Tibial nerve (tissue), 4 donors: Measurements from ENCODE around the gene HDAC3. TPM values are rescaled to one million over a fixed set of nuclear protein-coding genes. Genes with fewer than 3 reads are reported as not detected.
A peak's percentile ranks its signal among the peaks of the same experiment; 100 is the strongest.

Source experiments
- DNase-seq, 2 donors: peaks; one replicate each; pipeline ENCODE4 v3.0.0-alpha.2; 2019; ENCODE audit warnings: low spot score in 2 of 2
- H3K27ac ChIP-seq, 4 donors: fragments of 200-600 bp; sonication (generic) in 3 of 4; one replicate each; pipeline ENCODE4 v1.5.1; 2017 to 2019; ENCODE audit warnings: mild to moderate bottlenecking in 1 of 4
- H3K27me3 ChIP-seq, 2 donors: fragments of 200-600 bp; sonication (generic) in 1 of 2; one replicate each; pipeline versions ENCODE4 v1.5.1 to v1.6.0; 2017 to 2019
- H3K36me3 ChIP-seq, 3 donors: fragments of 200-600 bp; sonication (generic); one replicate each; pipeline ENCODE4 v1.5.1; 2018 to 2019
- H3K4me1 ChIP-seq, 4 donors: fragments of 200-600 bp; sonication (generic) in 3 of 4; one replicate each; pipeline ENCODE4 v1.5.1; 2017 to 2019
- H3K4me3 ChIP-seq, 4 donors: fragments of 200-600 bp; sonication (generic) in 3 of 4; one replicate each; pipeline ENCODE4 v1.5.1; 2017 to 2019; ENCODE audit warnings: mild to moderate bottlenecking in 1 of 4, moderate library complexity in 1 of 4
- H3K9me3 ChIP-seq, 4 donors: fragments of 200-600 bp; sonication (generic) in 3 of 4; one replicate each; pipeline ENCODE4 v1.5.1; 2017 to 2019
- EP300 ChIP-seq, 2 donors: sonication (generic); formaldehyde crosslinking; IDR thresholded peaks; one replicate each; pipeline ENCODE4 v1.6.1; 2017; ENCODE audit warnings: antibody characterized with exemption in 2 of 2, mild to moderate bottlenecking in 1 of 2
- POLR2A ChIP-seq, 2 donors: fragments of 450-650 bp; IDR thresholded peaks; one replicate each; pipeline ENCODE4 v1.6.1; 2017; ENCODE audit warnings: antibody characterized with exemption in 2 of 2, mild to moderate bottlenecking in 2 of 2, moderate library complexity in 2 of 2
- WGBS, 2 donors: methylation state at CpG; one replicate each; pipeline ENCODE4 v1.1.5; 2018; 5-methylcytosine and 5-hydroxymethylcytosine counted together
- total RNA-seq, 4 donors: library from RNA; depleted of rRNA; stranded (reverse); fragments of >200 nt; gene quantifications; one replicate each; pipeline ENCODE4 v1.1.0, GENCODE V29; 2016
- TF ChIP-seq, protein P1 (sequence below), 5 experiments: fragments of 200-600 bp in 3 of 5; fragments of 450-650 bp in 2 of 5; sonication (generic) in 3 of 5; IDR thresholded peaks; one replicate each; pipeline ENCODE4 v1.5.1; 2016 to 2019; ENCODE audit warnings: antibody characterized with exemption in 5 of 5, mild to moderate bottlenecking in 3 of 5, moderate library complexity in 2 of 5

Gene HDAC3
- total RNA-seq, 4 donors from 2014 or later: 33.0 to 38.3 (median 36.5) TPM

DNA sequence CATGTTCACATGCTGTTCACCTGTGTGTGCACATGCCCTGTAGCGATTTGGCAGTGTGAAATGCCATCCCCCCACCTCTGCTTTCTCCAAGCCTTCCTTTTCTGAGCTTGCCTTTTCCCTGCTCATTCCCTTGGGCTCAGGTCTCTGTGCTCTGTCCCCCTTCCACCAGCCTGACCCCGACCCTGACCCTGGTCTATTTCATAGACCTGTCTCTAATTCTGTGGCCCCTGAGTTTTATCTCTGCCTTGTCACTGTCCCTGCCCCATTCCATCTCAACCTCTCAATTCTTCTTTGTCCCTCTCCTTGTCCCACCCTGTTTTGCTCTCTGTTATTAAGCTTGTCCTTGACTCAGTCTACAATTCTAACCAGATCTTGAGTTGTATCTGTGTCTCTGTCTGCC, 44.6 kb upstream of the HDAC3 start:
- Histone ChIP-seq H3K27ac (peak overlapping the region; percentile 25 to 89 (median 81)), H3K9me3 (no peaks in the 10 kb centered on the region), H3K36me3 (peaks cover 0 to 5% (median 0%) of the 10 kb centered on the region in 3 donors), H3K4me1 (peaks cover 0 to 40% (median 13%) of the 10 kb centered on the region in 4 donors), H3K4me3 (peak overlapping the region; percentile 36 to 66 (median 53)), H3K27me3 (no peaks in the 10 kb centered on the region)
- no peak for DNase-seq
- TF ChIP-seq, protein P1, sequence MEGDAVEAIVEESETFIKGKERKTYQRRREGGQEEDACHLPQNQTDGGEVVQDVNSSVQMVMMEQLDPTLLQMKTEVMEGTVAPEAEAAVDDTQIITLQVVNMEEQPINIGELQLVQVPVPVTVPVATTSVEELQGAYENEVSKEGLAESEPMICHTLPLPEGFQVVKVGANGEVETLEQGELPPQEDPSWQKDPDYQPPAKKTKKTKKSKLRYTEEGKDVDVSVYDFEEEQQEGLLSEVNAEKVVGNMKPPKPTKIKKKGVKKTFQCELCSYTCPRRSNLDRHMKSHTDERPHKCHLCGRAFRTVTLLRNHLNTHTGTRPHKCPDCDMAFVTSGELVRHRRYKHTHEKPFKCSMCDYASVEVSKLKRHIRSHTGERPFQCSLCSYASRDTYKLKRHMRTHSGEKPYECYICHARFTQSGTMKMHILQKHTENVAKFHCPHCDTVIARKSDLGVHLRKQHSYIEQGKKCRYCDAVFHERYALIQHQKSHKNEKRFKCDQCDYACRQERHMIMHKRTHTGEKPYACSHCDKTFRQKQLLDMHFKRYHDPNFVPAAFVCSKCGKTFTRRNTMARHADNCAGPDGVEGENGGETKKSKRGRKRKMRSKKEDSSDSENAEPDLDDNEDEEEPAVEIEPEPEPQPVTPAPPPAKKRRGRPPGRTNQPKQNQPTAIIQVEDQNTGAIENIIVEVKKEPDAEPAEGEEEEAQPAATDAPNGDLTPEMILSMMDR (IDR thresholded peaks at IDR 0.05): no peak
- no peak for TF ChIP-seq POLR2A (IDR thresholded peaks at IDR 0.05)
- TF ChIP-seq EP300 (IDR thresholded peaks at IDR 0.05): no peak
- WGBS, 2 donors: 57 to 67% methylated on average over 2 of the region's 2 CpGs

DNA sequence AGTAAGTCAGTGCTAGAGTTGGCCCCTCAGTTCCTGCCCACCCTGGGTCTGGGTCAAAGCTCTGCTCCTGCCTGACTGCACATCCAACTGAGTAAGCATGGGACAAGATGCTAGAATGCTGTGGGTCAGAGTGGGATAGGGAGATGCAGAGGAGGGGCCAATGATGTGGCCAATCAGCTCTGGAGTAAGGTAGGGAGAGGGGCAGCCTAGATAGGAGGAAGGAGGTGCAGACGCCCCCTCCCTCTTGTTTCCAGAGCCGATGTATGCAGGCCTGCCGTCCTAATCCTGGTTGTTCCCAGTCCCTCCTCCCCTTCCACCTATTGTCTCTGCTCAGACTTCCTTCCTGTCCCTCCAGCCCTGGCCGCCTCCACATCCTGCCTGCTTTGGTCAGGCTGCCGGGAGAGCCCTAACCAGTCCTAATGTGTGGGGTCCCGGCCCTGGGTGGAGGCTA, 44.1 kb upstream of the HDAC3 start:
- no peak for TF ChIP-seq POLR2A (IDR thresholded peaks at IDR 0.05)
- TF ChIP-seq, protein P1 (IDR thresholded peaks at IDR 0.05): no peak
- no peak for TF ChIP-seq EP300 (IDR thresholded peaks at IDR 0.05)
- peak overlapping the region in 3 of 4 donors; percentile 77 to 89 (median 85) for H3K27ac ChIP-seq
- WGBS, 2 donors: 27 to 32% methylated on average over 6 of the region's 6 CpGs
- H3K4me3 ChIP-seq: peak overlapping the region in 2 of 4 donors; percentile 49 to 57
- no peaks in the 10 kb centered on the region for H3K9me3 ChIP-seq
- H3K4me1 ChIP-seq: peaks cover 0 to 40% (median 13%) of the 10 kb centered on the region in 4 donors
- peaks cover 0 to 5% (median 0%) of the 10 kb centered on the region in 3 donors for H3K36me3 ChIP-seq
- no peaks in the 10 kb centered on the region for H3K27me3 ChIP-seq
- no peak for DNase-seq

DNA sequence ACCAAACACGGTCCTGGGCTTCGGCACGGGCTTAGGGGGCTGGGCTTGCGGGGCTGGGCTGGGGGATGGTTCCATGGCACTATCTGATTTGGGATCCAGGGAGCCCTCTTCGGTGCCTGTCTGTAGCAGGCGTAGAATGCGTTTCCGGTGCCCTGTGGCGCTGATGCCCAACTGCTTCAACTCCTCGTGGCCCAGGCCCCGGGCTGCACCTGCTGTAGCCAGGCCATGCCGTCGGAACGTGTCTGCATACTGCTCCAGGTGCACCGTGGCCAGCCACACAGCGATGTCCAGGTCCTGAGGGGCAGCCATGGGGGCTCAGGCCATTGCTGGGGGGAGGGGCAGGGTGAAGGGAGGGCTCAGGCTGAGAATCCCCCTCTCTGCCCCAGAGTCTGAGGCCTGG, 43.5 kb upstream of the HDAC3 start:
- no peaks in the 10 kb centered on the region for H3K9me3 ChIP-seq
- TF ChIP-seq POLR2A (IDR thresholded peaks at IDR 0.05) (no peak), EP300 (IDR thresholded peaks at IDR 0.05) (no peak)
- TF ChIP-seq, protein P1 (IDR thresholded peaks at IDR 0.05): no peak
- no peaks in the 10 kb centered on the region for H3K27me3 ChIP-seq
- H3K4me1 ChIP-seq: peaks cover 0 to 40% (median 13%) of the 10 kb centered on the region in 4 donors
- peak overlapping the region in 1 of 4 donors; percentile 85 for H3K27ac ChIP-seq
- H3K36me3 ChIP-seq: peaks cover 0 to 5% (median 0%) of the 10 kb centered on the region in 3 donors
- 80 to 96% methylated on average over 11 to 14 of the region's 16 CpGs for WGBS, 2 donors
- H3K4me3 ChIP-seq: no peak overlapping the region
- no peak for DNase-seq

DNA sequence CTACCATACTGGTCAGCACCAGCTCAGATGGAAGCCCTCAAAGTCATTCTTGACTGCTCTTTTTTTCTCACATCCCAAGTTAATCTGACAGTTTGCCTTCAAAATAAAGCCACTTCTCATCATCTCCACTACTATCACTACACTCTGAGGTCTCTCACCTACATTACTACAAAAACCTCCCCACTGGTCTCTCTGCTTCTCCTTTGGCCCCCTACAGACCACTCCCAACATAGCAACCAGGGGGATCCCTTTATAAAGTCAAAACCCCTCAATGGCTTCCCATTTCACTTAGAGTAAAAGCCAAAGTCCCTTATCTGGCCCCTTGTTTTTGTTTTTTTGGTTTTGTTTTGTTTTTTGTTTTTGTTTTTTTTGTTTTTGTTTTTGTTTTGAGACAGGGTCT, 40.8 kb upstream of the HDAC3 start:
- no peak for TF ChIP-seq POLR2A (IDR thresholded peaks at IDR 0.05)
- TF ChIP-seq, protein P1 (IDR thresholded peaks at IDR 0.05): no peak
- no peak for TF ChIP-seq EP300 (IDR thresholded peaks at IDR 0.05)

DNA sequence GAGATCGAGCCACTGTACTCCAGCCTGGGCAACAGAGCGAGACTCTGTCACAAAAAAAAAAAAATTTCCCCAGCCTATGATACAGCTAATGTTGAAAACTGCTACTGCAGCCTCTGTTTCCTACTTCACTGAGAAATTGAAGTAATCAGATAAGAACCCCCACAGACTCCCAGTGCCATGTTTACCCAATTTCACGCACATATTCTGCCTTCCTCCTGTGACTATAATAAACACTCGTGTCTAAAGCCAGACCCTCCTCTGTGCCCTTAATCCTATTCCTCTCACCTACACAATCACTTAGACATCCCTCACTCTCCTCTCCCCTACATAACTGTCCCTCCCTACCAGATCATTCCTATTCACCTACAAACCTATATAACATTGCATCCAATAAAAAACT, 39.0 kb upstream of the HDAC3 start:
- TF ChIP-seq POLR2A (IDR thresholded peaks at IDR 0.05) (no peak), EP300 (IDR thresholded peaks at IDR 0.05) (no peak)
- TF ChIP-seq, protein P1 (IDR thresholded peaks at IDR 0.05): no peak
- H3K27ac ChIP-seq: no peak overlapping the region
- H3K36me3 ChIP-seq: peaks cover 0 to 11% (median 0%) of the 10 kb centered on the region in 3 donors
- no peak overlapping the region for H3K4me3 ChIP-seq
- no peaks in the 10 kb centered on the region for H3K9me3 ChIP-seq
- H3K27me3 ChIP-seq: no peaks in the 10 kb centered on the region
- no peak for DNase-seq
- peaks cover 0 to 15% (median under 1%) of the 10 kb centered on the region in 4 donors for H3K4me1 ChIP-seq
- WGBS, 2 donors: 85 to 90% methylated on average over 4 of the region's 4 CpGs

More for the DNA sequence above, 40.8 kb upstream of the HDAC3 start:
- peaks cover 0 to 33% (median 9%) of the 10 kb centered on the region in 4 donors for H3K4me1 ChIP-seq
- peaks cover 0 to 5% (median 0%) of the 10 kb centered on the region in 3 donors for H3K36me3 ChIP-seq
- no peaks in the 10 kb centered on the region for H3K9me3 ChIP-seq
- H3K4me3 ChIP-seq: no peak overlapping the region
- H3K27me3 ChIP-seq: no peaks in the 10 kb centered on the region
- no peak overlapping the region for H3K27ac ChIP-seq
- no peak for DNase-seq
